ENCODE results near the gene FAM187B. TPM values are rescaled to one million over a fixed set of nuclear protein-coding genes. Genes with fewer than 3 reads are reported as not detected.

The FAM187B gene
- total RNA-seq, 1 donor from 2014 or later = not detected

- Mint-ChIP-seq H3K36me3 (ENCODE audit: low read depth, unreplicated experiment) (no peaks in the 10 kb centered on the region), H3K27me3 (ENCODE audit: low read depth, unreplicated experiment) (peaks cover 3% of the 10 kb centered on the region), H3K27ac (ENCODE audit: unreplicated experiment) (no peak overlapping the region), H3K9me3 (ENCODE audit: unreplicated experiment) (peaks cover 7% of the 10 kb centered on the region), H3K4me1 (ENCODE audit: low read depth, unreplicated experiment) (no peaks in the 10 kb centered on the region), H3K4me3 (ENCODE audit: unreplicated experiment) (no peak overlapping the region)
- TF ChIP-seq EZH2 (IDR thresholded peaks at IDR 0.05; ENCODE audit: insufficient read depth, low read length) (no peak), CTCF (IDR thresholded peaks at IDR 0.05; ENCODE audit: insufficient read depth, low read depth, low read length) (no peak)
- no peaks in the 10 kb centered on the region for H3K4me1 ChIP-seq (ENCODE audit: insufficient read depth, low read length)
- FAIRE-seq (no peak), DNase-seq (ENCODE audit: low read depth) (no peak)
- H3K27ac ChIP-seq (ENCODE audit: low read depth, low read length) = no peak overlapping the region
- no peaks in the 10 kb centered on the region for H3K79me2 ChIP-seq (ENCODE audit: insufficient read depth, low read length)
- no peaks in the 10 kb centered on the region for H3K27me3 ChIP-seq (ENCODE audit: insufficient read depth, low read length)
- no peaks in the 10 kb centered on the region for H3K9me3 ChIP-seq (ENCODE audit: insufficient read depth, low read depth, low read length)
- no peak overlapping the region for H2AFZ ChIP-seq (ENCODE audit: low read depth, low read length)
- no peak overlapping the region for H3K4me3 ChIP-seq (ENCODE audit: insufficient read depth, low read depth, low read length)
- no peaks in the 10 kb centered on the region for H3K36me3 ChIP-seq (ENCODE audit: insufficient read depth, low read length)
- H3K4me2 ChIP-seq (ENCODE audit: low read length) = no peak overlapping the region
- H4K20me1 ChIP-seq (ENCODE audit: insufficient read depth, low read length) = no peaks in the 10 kb centered on the region
- H3K9ac ChIP-seq (ENCODE audit: low read length) = no peak overlapping the region
Observed at GRCh38 chr19:35184884-35185283, 43.7 kb downstream of the FAM187B start.

- no peak overlapping the region for H3K4me2 ChIP-seq (ENCODE audit: low read length)
- H3K4me3 ChIP-seq (ENCODE audit: insufficient read depth, low read depth, low read length) = no peak overlapping the region
- DNase-seq (ENCODE audit: low read depth) (no peak), FAIRE-seq (no peak)
- peaks cover 7% of the 10 kb centered on the region for H3K9me3 Mint-ChIP-seq (ENCODE audit: unreplicated experiment)
- no peaks in the 10 kb centered on the region for H4K20me1 ChIP-seq (ENCODE audit: insufficient read depth, low read length)
- no peak overlapping the region for H2AFZ ChIP-seq (ENCODE audit: low read depth, low read length)
- H3K4me1 Mint-ChIP-seq (ENCODE audit: low read depth, unreplicated experiment) = no peaks in the 10 kb centered on the region
- no peak overlapping the region for H3K27ac ChIP-seq (ENCODE audit: low read depth, low read length)
- no peak overlapping the region for H3K27ac Mint-ChIP-seq (ENCODE audit: unreplicated experiment)
- H3K79me2 ChIP-seq (ENCODE audit: insufficient read depth, low read length) = no peaks in the 10 kb centered on the region
- no peaks in the 10 kb centered on the region for H3K9me3 ChIP-seq (ENCODE audit: insufficient read depth, low read depth, low read length)
- H3K4me1 ChIP-seq (ENCODE audit: insufficient read depth, low read length) = no peaks in the 10 kb centered on the region
- H3K36me3 ChIP-seq (ENCODE audit: insufficient read depth, low read length) = no peaks in the 10 kb centered on the region
- H3K4me3 Mint-ChIP-seq (ENCODE audit: unreplicated experiment) = no peak overlapping the region
- no peaks in the 10 kb centered on the region for H3K36me3 Mint-ChIP-seq (ENCODE audit: low read depth, unreplicated experiment)
- no peaks in the 10 kb centered on the region for H3K27me3 ChIP-seq (ENCODE audit: insufficient read depth, low read length)
- no peak overlapping the region for H3K9ac ChIP-seq (ENCODE audit: low read length)
- no peak for TF ChIP-seq CTCF (IDR thresholded peaks at IDR 0.05; ENCODE audit: insufficient read depth, low read depth, low read length)
- no peak for TF ChIP-seq EZH2 (IDR thresholded peaks at IDR 0.05; ENCODE audit: insufficient read depth, low read length)
- peaks cover 4% of the 10 kb centered on the region for H3K27me3 Mint-ChIP-seq (ENCODE audit: low read depth, unreplicated experiment)
Observed at GRCh38 chr19:35184267-35184666, 44.3 kb downstream of the FAM187B start.

GRCh38 chr19:35181387-35181786 lies 47.2 kb downstream of the FAM187B start:
- peaks cover 9% of the 10 kb centered on the region for H3K9me3 Mint-ChIP-seq (ENCODE audit: unreplicated experiment)
- H3K27me3 Mint-ChIP-seq (ENCODE audit: low read depth, unreplicated experiment) = peaks cover 11% of the 10 kb centered on the region
- Histone ChIP-seq H3K79me2 (ENCODE audit: insufficient read depth, low read length) (no peaks in the 10 kb centered on the region), H3K4me2 (ENCODE audit: low read length) (no peak overlapping the region), H3K9me3 (ENCODE audit: insufficient read depth, low read depth, low read length) (no peaks in the 10 kb centered on the region), H3K36me3 (ENCODE audit: insufficient read depth, low read length) (no peaks in the 10 kb centered on the region), H3K27ac (ENCODE audit: low read depth, low read length) (no peak overlapping the region), H2AFZ (ENCODE audit: low read depth, low read length) (no peak overlapping the region), H4K20me1 (ENCODE audit: insufficient read depth, low read length) (no peaks in the 10 kb centered on the region), H3K9ac (ENCODE audit: low read length) (no peak overlapping the region), H3K4me3 (ENCODE audit: insufficient read depth, low read depth, low read length) (no peak overlapping the region), H3K27me3 (ENCODE audit: insufficient read depth, low read length) (no peaks in the 10 kb centered on the region), H3K4me1 (ENCODE audit: insufficient read depth, low read length) (no peaks in the 10 kb centered on the region)
- TF ChIP-seq CTCF (IDR thresholded peaks at IDR 0.05; ENCODE audit: insufficient read depth, low read depth, low read length) = no peak
- TF ChIP-seq EZH2 (IDR thresholded peaks at IDR 0.05; ENCODE audit: insufficient read depth, low read length) = no peak
- no peak overlapping the region for H3K4me3 Mint-ChIP-seq (ENCODE audit: unreplicated experiment)
- FAIRE-seq (no peak), DNase-seq (ENCODE audit: low read depth) (no peak)
- no peaks in the 10 kb centered on the region for H3K36me3 Mint-ChIP-seq (ENCODE audit: low read depth, unreplicated experiment)
- no peaks in the 10 kb centered on the region for H3K4me1 Mint-ChIP-seq (ENCODE audit: low read depth, unreplicated experiment)
- H3K27ac Mint-ChIP-seq (ENCODE audit: unreplicated experiment) = no peak overlapping the region

Data from astrocyte (in vitro differentiated cells and primary cell).